Upper lobe of left lung (tissue), 6 donors: ENCODE results near the gene ADGRG2. TPM values are rescaled to one million over a fixed set of nuclear protein-coding genes. Genes with fewer than 3 reads are reported as not detected.

ENCODE experiments used
- ATAC-seq, 2 donors: fragments of 200-7000 bp; cut with Tn5 transposase; one replicate each; pipeline ENCODE4 v1.9.1; 2022; ENCODE audit warnings: mild to moderate bottlenecking in 2 of 2, moderate library complexity in 2 of 2; ENCODE audit not compliant: low FRiP score in 2 of 2
- DNase-seq, 2 donors: peaks; one replicate each; pipeline ENCODE4 v3.0.0-alpha.2; 2019 to 2020
- H3K27ac ChIP-seq, 4 donors: fragments of 200-600 bp; sonication (generic); one replicate each; pipeline ENCODE4 v1.5.1; 2016 to 2019
- H3K27me3 ChIP-seq, 4 donors: fragments of 200-600 bp; sonication (generic); one replicate each; pipeline ENCODE4 v1.5.1; 2017 to 2019
- H3K36me3 ChIP-seq, 4 donors: fragments of 200-600 bp; sonication (generic); one replicate each; pipeline ENCODE4 v1.5.1; 2016 to 2019
- H3K4me1 ChIP-seq, 4 donors: fragments of 200-600 bp; sonication (generic); one replicate each; pipeline ENCODE4 v1.5.1; 2018 to 2019
- H3K4me3 ChIP-seq, 4 donors: fragments of 200-600 bp; sonication (generic); one replicate each; pipeline ENCODE4 v1.5.1; 2017 to 2019; ENCODE audit warnings: mild to moderate bottlenecking in 2 of 4, moderate library complexity in 1 of 4
- H3K9me3 ChIP-seq, 4 donors: fragments of 200-600 bp; sonication (generic); one replicate each; pipeline ENCODE4 v1.5.1; 2018 to 2019
- EP300 ChIP-seq, 4 donors: sonication (generic); formaldehyde crosslinking; IDR thresholded peaks; one replicate each; pipeline ENCODE4 v1.5.1; 2017; ENCODE audit warnings: antibody characterized with exemption in 4 of 4, control low read depth in 2 of 4
- POLR2A ChIP-seq, 4 donors: fragments of 450-650 bp; IDR thresholded peaks; one replicate each; pipeline ENCODE4 v1.5.1; 2016 to 2017; ENCODE audit warnings: antibody characterized with exemption in 4 of 4, mild to moderate bottlenecking in 2 of 4
- POLR2AphosphoS5 ChIP-seq, 2 donors: sonication (generic); formaldehyde crosslinking; IDR thresholded peaks; one replicate each; pipeline ENCODE4 v1.5.1; 2017; ENCODE audit warnings: antibody characterized with exemption in 2 of 2
- WGBS, 2 donors: methylation state at CpG; one replicate each; pipeline ENCODE4 v1.1.5; 2017 to 2018; 5-methylcytosine and 5-hydroxymethylcytosine counted together
- total RNA-seq, 6 donors: library from RNA; depleted of rRNA in 4 of 6; stranded (reverse); fragments of >200 nt in 4 of 6; gene quantifications; one replicate each; pipeline versions ENCODE4 v1.1.0 to v1.2.1, GENCODE V29; 2016 to 2021
- TF ChIP-seq, protein P1 (sequence below), 6 experiments: fragments of 450-650 bp in 4 of 6; fragments of 200-600 bp in 2 of 6; sonication (generic) in 2 of 6; IDR thresholded peaks; one replicate each; pipeline ENCODE4 v1.5.1; 2016 to 2019; ENCODE audit warnings: antibody characterized with exemption in 6 of 6
- donor health status: DM: no; HTN: no; CAD: no; lungs with moderate emphysema.
- donor health status: DM: no; HTN: yes; CAD: no; lungs with severe emphysema.

The ADGRG2 gene
- total RNA-seq, 6 donors from 2014 or later = 0.69 to 2.9 (median 0.91) TPM; not detected in 1

- TF ChIP-seq EP300 (IDR thresholded peaks at IDR 0.05) (no peak), POLR2A (IDR thresholded peaks at IDR 0.05) (no peak), POLR2AphosphoS5 (IDR thresholded peaks at IDR 0.05) (no peak)
- TF ChIP-seq, protein P1, sequence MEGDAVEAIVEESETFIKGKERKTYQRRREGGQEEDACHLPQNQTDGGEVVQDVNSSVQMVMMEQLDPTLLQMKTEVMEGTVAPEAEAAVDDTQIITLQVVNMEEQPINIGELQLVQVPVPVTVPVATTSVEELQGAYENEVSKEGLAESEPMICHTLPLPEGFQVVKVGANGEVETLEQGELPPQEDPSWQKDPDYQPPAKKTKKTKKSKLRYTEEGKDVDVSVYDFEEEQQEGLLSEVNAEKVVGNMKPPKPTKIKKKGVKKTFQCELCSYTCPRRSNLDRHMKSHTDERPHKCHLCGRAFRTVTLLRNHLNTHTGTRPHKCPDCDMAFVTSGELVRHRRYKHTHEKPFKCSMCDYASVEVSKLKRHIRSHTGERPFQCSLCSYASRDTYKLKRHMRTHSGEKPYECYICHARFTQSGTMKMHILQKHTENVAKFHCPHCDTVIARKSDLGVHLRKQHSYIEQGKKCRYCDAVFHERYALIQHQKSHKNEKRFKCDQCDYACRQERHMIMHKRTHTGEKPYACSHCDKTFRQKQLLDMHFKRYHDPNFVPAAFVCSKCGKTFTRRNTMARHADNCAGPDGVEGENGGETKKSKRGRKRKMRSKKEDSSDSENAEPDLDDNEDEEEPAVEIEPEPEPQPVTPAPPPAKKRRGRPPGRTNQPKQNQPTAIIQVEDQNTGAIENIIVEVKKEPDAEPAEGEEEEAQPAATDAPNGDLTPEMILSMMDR (IDR thresholded peaks at IDR 0.05) = no peak
- DNase-seq = no peak
- no peak overlapping the region for H3K27ac ChIP-seq
- no peak for ATAC-seq
- H3K4me3 ChIP-seq = no peak overlapping the region
- no peaks in the 10 kb centered on the region for H3K27me3 ChIP-seq
- no peaks in the 10 kb centered on the region for H3K9me3 ChIP-seq
- H3K36me3 ChIP-seq = no peaks in the 10 kb centered on the region
- no peaks in the 10 kb centered on the region for H3K4me1 ChIP-seq
- WGBS, 2 donors = 83 to 86% methylated on average over 5 of the region's 5 CpGs
Observed at GRCh38 chrX:18966624-18967023, 155.6 kb downstream of the ADGRG2 start.

DNA sequence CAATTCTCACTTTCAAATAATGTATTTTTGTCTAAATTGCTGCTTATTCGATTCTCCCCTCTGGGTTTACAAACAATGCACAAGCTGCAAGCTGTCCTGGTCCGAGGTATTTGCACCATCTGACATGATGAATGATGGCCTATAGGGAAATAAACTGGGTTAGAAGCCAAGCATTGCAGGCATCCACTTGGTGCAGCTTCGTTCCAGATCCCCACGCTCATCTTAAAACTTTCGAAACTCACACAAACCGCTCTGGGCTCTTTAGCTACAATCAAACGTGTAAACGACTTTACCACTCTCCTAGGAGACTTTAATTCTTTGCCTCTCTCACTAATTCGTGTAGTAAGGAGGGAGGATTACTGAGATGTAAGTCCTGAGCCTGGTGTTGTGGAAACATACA, 157.4 kb downstream of the ADGRG2 start:
- Histone ChIP-seq H3K4me1 (no peaks in the 10 kb centered on the region), H3K9me3 (no peaks in the 10 kb centered on the region), H3K4me3 (no peak overlapping the region), H3K27me3 (no peaks in the 10 kb centered on the region), H3K36me3 (no peaks in the 10 kb centered on the region), H3K27ac (no peak overlapping the region)
- no peak for DNase-seq
- TF ChIP-seq, protein P1 (IDR thresholded peaks at IDR 0.05) = no peak
- no peak for ATAC-seq
- WGBS, 2 donors = 61 to 73% methylated on average over 9 of the region's 9 CpGs

DNA sequence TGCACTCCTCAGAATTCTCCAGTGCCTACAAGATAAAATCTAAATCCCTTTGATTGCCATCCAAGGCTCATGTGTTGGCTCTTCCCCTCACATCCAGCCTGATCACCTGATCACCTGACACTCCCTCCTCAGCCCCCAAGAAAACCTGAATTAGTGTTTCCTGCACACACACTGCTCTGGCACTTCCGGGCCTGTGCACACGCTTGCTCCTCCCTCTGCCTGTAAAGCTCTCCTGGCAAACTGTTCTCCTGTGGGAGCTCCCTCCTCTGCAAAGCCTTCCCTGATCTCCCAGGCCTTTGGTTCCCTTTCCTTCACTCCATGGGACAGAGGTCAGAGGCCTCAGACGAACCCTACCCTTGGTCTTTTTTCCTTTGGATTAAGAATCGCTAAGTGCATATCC, 158.2 kb downstream of the ADGRG2 start:
- no peaks in the 10 kb centered on the region for H3K9me3 ChIP-seq
- H3K27ac ChIP-seq = no peak overlapping the region
- H3K4me1 ChIP-seq = no peaks in the 10 kb centered on the region
- no peaks in the 10 kb centered on the region for H3K27me3 ChIP-seq
- WGBS, 2 donors = 76 to 95% methylated on average over 4 of the region's 4 CpGs
- no peaks in the 10 kb centered on the region for H3K36me3 ChIP-seq
- ATAC-seq (no peak), DNase-seq (no peak)
- TF ChIP-seq, protein P1 (IDR thresholded peaks at IDR 0.05) = no peak
- no peak for TF ChIP-seq EP300 (IDR thresholded peaks at IDR 0.05)
- TF ChIP-seq POLR2A (IDR thresholded peaks at IDR 0.05) = no peak
- no peak for TF ChIP-seq POLR2AphosphoS5 (IDR thresholded peaks at IDR 0.05)
- no peak overlapping the region for H3K4me3 ChIP-seq

GRCh38 chrX:18962329-18962728, 159.9 kb downstream of the ADGRG2 start:
- Histone ChIP-seq H3K27me3 (no peaks in the 10 kb centered on the region), H3K27ac (no peak overlapping the region), H3K4me3 (no peak overlapping the region), H3K4me1 (no peaks in the 10 kb centered on the region), H3K9me3 (no peaks in the 10 kb centered on the region), H3K36me3 (no peaks in the 10 kb centered on the region)
- TF ChIP-seq, protein P1 (IDR thresholded peaks at IDR 0.05) = no peak
- TF ChIP-seq POLR2A (IDR thresholded peaks at IDR 0.05) (no peak), EP300 (IDR thresholded peaks at IDR 0.05) (no peak)
- ATAC-seq (no peak), DNase-seq (no peak)

- Histone ChIP-seq H3K27me3 (no peaks in the 10 kb centered on the region), H3K36me3 (no peaks in the 10 kb centered on the region), H3K9me3 (no peaks in the 10 kb centered on the region), H3K4me3 (no peak overlapping the region), H3K4me1 (no peaks in the 10 kb centered on the region), H3K27ac (peak overlapping the region in 1 of 4 donors; percentile 30)
- WGBS, 2 donors = 47 to 67% methylated on average over 2 of the region's 2 CpGs
- TF ChIP-seq POLR2AphosphoS5 (IDR thresholded peaks at IDR 0.05) (no peak), POLR2A (IDR thresholded peaks at IDR 0.05) (no peak), EP300 (IDR thresholded peaks at IDR 0.05) (no peak)
- TF ChIP-seq, protein P1 (IDR thresholded peaks at IDR 0.05) = no peak
- no peak for ATAC-seq
- no peak for DNase-seq
Observed at GRCh38 chrX:18961686-18962085, 160.6 kb downstream of the ADGRG2 start.
